Measurements from ENCODE around the gene LAGE3. TPM values are rescaled to one million over a fixed set of nuclear protein-coding genes. Genes with fewer than 3 reads are reported as not detected.

The LAGE3 gene
- polyA plus RNA-seq, 1 donor (not counting 4 experiments of a cell fraction or from before 2014, with no cell fraction given): 9.3 TPM

DNA sequence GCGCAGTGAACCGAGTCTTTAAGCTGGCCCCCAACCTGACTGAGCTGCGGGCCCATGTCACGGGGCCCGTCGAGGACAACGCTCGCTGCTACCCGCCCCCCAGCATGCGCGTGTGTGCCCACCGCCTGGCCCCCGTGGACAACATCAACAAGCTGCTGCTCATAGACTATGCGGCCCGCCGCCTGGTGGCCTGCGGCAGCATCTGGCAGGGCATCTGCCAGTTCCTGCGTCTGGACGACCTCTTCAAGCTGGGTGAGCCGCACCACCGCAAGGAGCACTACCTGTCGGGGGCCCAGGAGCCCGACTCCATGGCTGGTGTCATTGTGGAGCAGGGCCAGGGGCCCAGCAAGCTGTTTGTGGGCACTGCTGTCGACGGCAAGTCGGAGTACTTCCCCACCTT, 18.8 kb downstream of the LAGE3 start:
- dilution Hi-C loops (cut with MboI; ENCODE audit: extremely low pct_ligation_motif_present, low sequenced_read_pairs): no loop called here
- H3K4me2 ChIP-seq (ENCODE audit: control insufficient read depth, extremely low read depth, insufficient read depth, low read depth, low read length): no peak overlapping the region
- DNase-seq (ENCODE audit: low read depth, low spot score): no peak
- no peak overlapping the region for H3K4me3 ChIP-seq (ENCODE audit: control insufficient read depth in 2 of 3, extremely low read depth in 1 of 3, insufficient read depth in 2 of 3, low read depth in 1 of 3, low read length in 3 of 3)
- H3K4me1 ChIP-seq (ENCODE audit: control insufficient read depth, extremely low read depth, insufficient read depth, low read length): peaks cover 4% of the 10 kb centered on the region
- FAIRE-seq: no peak
- peaks cover 8% of the 10 kb centered on the region for H3K79me2 ChIP-seq (ENCODE audit: control insufficient read depth, insufficient read depth, low read length)
- no peak overlapping the region for H2AFZ ChIP-seq (ENCODE audit: control insufficient read depth, low read length)
- H3K9me3 ChIP-seq (ENCODE audit: control insufficient read depth, low read depth, low read length): no peaks in the 10 kb centered on the region
- no peaks in the 10 kb centered on the region for H3K9me1 ChIP-seq (ENCODE audit: control insufficient read depth, extremely low read depth, insufficient read depth, low read length)
- no peak overlapping the region for H3K9ac ChIP-seq (ENCODE audit: control insufficient read depth, extremely low read depth, insufficient read depth, low read length)
- no peaks in the 10 kb centered on the region for H4K20me1 ChIP-seq (ENCODE audit: control insufficient read depth, extremely low read depth, insufficient read depth, low read length)
- H3K27me3 ChIP-seq (ENCODE audit: control insufficient read depth, extremely low read depth, insufficient read depth, low read length): no peaks in the 10 kb centered on the region
- H3K27ac ChIP-seq (ENCODE audit: control insufficient read depth, insufficient read depth, low read length): no peak overlapping the region
- TF ChIP-seq EZH2 (IDR thresholded peaks at IDR 0.05; ENCODE audit: low read length): no peak
- TF ChIP-seq, protein P1, sequence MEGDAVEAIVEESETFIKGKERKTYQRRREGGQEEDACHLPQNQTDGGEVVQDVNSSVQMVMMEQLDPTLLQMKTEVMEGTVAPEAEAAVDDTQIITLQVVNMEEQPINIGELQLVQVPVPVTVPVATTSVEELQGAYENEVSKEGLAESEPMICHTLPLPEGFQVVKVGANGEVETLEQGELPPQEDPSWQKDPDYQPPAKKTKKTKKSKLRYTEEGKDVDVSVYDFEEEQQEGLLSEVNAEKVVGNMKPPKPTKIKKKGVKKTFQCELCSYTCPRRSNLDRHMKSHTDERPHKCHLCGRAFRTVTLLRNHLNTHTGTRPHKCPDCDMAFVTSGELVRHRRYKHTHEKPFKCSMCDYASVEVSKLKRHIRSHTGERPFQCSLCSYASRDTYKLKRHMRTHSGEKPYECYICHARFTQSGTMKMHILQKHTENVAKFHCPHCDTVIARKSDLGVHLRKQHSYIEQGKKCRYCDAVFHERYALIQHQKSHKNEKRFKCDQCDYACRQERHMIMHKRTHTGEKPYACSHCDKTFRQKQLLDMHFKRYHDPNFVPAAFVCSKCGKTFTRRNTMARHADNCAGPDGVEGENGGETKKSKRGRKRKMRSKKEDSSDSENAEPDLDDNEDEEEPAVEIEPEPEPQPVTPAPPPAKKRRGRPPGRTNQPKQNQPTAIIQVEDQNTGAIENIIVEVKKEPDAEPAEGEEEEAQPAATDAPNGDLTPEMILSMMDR (optimal IDR thresholded peaks at IDR 0.05 in 1 of 3, IDR thresholded peaks at IDR 0.05 in 1 of 3, conservative IDR thresholded peaks at IDR 0.05 in 1 of 3; ENCODE audit: extremely low read depth in 1 of 3, insufficient read depth in 2 of 3, low read length in 3 of 3): peak in 2 of 3 experiments; percentile 24 to 49
- peaks cover 0 to 3% of the 10 kb centered on the region in 2 experiments for H3K36me3 ChIP-seq (ENCODE audit: control insufficient read depth in 2 of 2, extremely low read depth in 1 of 2, insufficient read depth in 2 of 2, low read length in 2 of 2)

DNA sequence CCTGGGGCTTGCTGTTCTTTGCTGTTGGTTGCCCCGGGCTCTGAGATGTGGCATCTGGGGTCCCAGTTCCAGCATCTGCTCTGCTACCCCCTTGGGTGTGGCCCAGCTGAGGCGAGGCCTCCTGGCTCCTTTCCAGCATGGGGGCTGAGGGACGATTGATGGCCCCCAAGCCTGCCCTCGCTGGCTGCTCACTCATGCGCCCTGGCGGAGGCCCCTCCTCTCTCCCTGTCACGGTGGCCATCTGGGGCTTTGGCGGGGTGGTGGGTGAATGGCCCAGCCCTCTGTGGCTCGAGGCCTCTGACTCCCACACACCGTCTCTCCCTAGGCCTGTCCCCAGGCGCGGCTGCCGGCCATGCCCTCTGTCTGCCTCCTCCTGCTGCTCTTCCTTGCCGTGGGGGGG, 19.2 kb downstream of the LAGE3 start:
- TF ChIP-seq EZH2 (IDR thresholded peaks at IDR 0.05; ENCODE audit: low read length): no peak
- TF ChIP-seq, protein P1 (optimal IDR thresholded peaks at IDR 0.05 in 1 of 3, IDR thresholded peaks at IDR 0.05 in 1 of 3, conservative IDR thresholded peaks at IDR 0.05 in 1 of 3; ENCODE audit: extremely low read depth in 1 of 3, insufficient read depth in 2 of 3, low read length in 3 of 3): no peak
- Histone ChIP-seq H3K4me1 (ENCODE audit: control insufficient read depth, extremely low read depth, insufficient read depth, low read length) (peaks cover 4% of the 10 kb centered on the region), H3K27me3 (ENCODE audit: control insufficient read depth, extremely low read depth, insufficient read depth, low read length) (no peaks in the 10 kb centered on the region), H2AFZ (ENCODE audit: control insufficient read depth, low read length) (no peak overlapping the region), H3K4me3 (ENCODE audit: control insufficient read depth in 2 of 3, extremely low read depth in 1 of 3, insufficient read depth in 2 of 3, low read depth in 1 of 3, low read length in 3 of 3) (peak overlapping the region in 1 of 3 experiments; percentile 48), H3K36me3 (ENCODE audit: control insufficient read depth in 2 of 2, extremely low read depth in 1 of 2, insufficient read depth in 2 of 2, low read length in 2 of 2) (peaks cover 0 to 3% of the 10 kb centered on the region in 2 experiments), H3K9me3 (ENCODE audit: control insufficient read depth, low read depth, low read length) (no peaks in the 10 kb centered on the region), H3K9ac (ENCODE audit: control insufficient read depth, extremely low read depth, insufficient read depth, low read length) (no peak overlapping the region), H3K27ac (ENCODE audit: control insufficient read depth, insufficient read depth, low read length) (no peak overlapping the region), H3K79me2 (ENCODE audit: control insufficient read depth, insufficient read depth, low read length) (peaks cover 8% of the 10 kb centered on the region), H3K4me2 (ENCODE audit: control insufficient read depth, extremely low read depth, insufficient read depth, low read depth, low read length) (peak overlapping the region; percentile 66), H3K9me1 (ENCODE audit: control insufficient read depth, extremely low read depth, insufficient read depth, low read length) (no peaks in the 10 kb centered on the region), H4K20me1 (ENCODE audit: control insufficient read depth, extremely low read depth, insufficient read depth, low read length) (no peaks in the 10 kb centered on the region)
- FAIRE-seq (no peak), DNase-seq (ENCODE audit: low read depth, low spot score) (no peak)
- dilution Hi-C loops (cut with MboI; ENCODE audit: extremely low pct_ligation_motif_present, low sequenced_read_pairs): no loop called here
